HG03558 (cell line): ENCODE measurements around the gene SLC5A10.
"Not testable (repeated sequence)": the region's sequence is repeated elsewhere in the genome, so short reads cannot be mapped to it uniquely, and the experiment has no call there.

ENCODE experiments used
- ATAC-seq: cut with Tn5 transposase; IDR thresholded peaks from one replicate; pipeline ENCODE4 v1.9.1; 2021; ENCODE audit warnings: moderate number of reproducible peaks; ENCODE audit not compliant: unreplicated experiment; ENCODE audit errors: extremely low read depth

SLC5A10 gene

DNA sequence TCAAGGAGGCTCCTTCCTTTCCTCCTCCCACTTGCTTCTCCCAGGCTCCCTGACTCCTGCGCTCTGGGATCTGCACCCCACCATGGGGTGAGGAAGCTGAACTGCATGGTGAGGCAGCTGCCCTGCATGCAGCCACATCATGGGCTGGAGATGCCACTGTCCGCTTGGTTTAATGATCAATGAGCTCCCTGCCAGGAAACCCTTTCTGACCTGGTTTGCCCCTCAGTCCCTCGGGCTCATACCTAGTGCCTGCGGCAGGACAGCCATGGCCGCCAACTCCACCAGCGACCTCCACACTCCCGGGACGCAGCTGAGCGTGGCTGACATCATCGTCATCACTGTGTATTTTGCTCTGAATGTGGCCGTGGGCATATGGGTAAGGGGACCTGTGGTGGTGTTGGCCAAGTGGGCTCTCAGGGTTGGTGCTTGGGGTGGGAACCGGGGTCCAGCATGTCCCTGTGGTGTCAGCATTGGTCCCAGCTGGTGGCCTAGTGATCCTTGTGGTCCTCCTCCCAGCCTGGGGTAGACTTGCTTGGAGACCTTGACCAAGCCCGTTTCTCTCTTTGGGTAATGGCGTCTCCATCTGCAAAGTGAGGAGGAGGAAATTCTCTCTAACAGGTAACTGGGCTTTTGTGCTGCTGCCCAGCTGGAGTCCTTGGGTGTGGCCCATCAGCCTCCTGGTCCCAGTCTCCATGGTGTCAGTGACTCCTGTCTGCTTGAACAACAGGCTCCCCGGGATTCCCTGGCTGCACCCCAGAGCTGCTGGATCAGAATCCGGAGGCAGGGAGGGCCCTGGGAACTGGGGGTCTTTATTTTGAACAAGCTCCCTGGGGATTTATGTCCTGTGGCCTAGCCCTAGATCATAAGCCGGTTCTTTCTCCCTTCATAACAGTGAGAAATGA, at the start of gene SLC5A10:
Gene SLC5A10 (plus strand): TSS at position 225 of the 902 bp plus-strand sequence. CDS start 41 bp downstream, at position 266.
- ATAC-seq: no peak

DNA sequence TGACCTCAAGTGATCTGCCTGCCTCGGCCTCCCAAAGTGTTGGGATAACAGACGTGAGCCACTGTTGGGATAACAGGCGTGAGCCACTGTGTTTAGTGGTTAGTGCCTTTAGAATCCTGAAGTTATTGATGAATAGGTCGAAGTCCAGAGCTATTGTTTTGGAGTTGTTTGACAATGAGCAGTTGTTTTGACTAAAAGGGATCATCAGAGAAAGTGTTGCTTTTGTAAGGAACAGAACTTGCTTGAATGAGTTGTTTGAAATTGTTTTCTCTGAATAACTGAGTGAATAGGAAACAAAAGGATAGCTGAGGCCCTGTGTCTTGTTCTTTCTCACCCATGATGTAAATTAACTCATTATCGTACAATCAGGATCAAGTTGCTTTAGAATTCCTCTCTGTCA, 47.5 kb upstream of the SLC5A10 start:
- ATAC-seq: no peak

DNA sequence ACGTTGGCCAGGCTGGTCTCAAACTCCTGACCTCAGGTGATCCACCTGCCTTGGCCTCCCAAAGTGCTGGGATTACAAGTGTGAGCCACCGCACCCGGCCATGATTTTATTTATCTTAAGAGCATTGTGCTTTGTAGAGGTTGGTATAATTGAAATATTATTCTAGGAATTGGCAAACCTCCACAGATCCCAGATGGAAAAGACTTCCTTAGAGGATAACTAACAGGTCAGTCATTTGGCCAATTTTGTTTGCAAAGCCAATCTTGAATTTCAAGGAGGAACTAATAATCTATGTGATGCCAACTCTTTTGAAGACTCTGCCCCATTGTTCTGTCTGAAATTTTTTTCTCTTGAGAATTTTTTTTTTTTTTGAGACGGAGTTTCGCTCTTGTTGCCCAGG, 46.7 kb upstream of the SLC5A10 start:
- ATAC-seq: no peak

GRCh38 chr17:18910326-18910725, 41.6 kb upstream of the SLC5A10 start:
- ATAC-seq: no peak

GRCh38 chr17:18910881-18911280, 41.1 kb upstream of the SLC5A10 start:
- no peak for ATAC-seq

- ATAC-seq: no peak
Measured at GRCh38 chr17:18916816-18917500, 35.0 kb upstream of the SLC5A10 start.

- ATAC-seq: no peak
Measured at GRCh38 chr17:18917506-18918032, 34.4 kb upstream of the SLC5A10 start.

- ATAC-seq: no peak
Measured at GRCh38 chr17:18919963-18920362, 32.0 kb upstream of the SLC5A10 start.

DNA sequence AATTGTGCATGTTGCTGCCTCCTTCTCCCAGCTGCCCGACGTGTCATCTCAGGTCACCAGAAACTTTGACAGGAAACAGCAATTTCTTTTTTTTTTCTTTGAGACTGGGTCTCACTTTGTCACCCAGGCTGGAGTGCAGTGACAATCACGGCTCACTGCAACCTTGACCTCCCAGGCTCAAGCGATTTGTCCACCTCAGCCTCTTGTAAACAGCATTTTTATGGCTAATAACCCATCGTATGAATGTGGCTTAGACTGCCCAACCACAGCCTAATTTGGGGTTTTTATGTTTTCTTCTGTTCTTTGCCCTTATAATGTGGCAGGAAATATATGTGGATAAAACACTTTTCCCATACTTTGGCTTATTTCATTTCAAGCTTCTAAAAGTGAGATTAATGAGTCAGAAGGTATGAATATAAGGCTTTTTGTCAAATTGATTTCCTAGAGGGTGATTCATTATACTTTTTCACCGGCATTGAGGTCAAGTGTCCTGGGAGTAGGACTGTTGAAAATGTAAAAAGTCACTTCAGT, 31.0 kb upstream of the SLC5A10 start:
- no peak for ATAC-seq

GRCh38 chr17:18921485-18921884, 30.5 kb upstream of the SLC5A10 start:
- ATAC-seq: no peak

DNA sequence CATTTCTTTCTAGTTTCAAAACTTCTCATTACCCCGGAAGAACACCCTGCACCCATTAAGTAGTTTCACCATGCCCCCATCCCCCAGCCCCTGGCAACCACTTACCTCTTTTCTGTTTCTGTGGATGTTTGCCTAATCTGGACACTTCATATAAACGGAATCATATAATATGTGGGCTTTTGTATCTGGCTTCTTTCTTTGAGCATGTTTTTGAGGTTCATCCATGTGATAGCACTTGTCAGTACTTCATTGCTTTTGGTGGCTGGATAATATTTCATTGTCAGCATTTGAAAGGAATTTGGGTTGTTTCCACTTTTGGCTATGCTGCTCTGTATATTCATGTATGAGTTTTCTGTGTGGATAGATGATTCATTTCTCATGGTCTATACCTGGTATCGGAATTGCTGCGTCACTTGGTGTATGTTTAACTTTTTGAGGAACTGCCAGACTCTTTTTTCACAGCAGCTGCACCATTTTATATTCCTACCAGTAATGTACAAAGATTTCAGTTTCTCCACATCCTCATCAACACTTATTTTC, 30.0 kb upstream of the SLC5A10 start:
- ATAC-seq: peak; percentile 54

DNA sequence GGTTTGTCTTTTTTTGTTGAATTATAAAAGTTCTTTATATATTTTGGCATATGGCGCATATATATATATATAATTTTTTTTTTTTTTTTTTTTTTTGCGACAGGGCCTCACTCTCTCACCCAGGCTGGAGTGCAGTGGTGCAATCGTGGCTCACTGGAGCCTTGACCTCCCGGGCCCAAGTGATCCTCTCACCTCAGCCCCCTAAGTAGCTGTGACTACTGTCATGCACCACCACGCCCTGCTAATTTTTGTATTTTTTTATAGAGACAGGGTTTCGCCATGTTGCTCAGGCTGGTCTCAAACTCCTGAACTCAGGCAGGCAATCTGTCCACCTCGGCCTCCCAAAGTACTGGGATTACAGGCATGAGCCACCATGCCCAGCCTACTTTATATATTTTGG, 29.4 kb upstream of the SLC5A10 start:
- not testable (repeated sequence) for ATAC-seq

DNA sequence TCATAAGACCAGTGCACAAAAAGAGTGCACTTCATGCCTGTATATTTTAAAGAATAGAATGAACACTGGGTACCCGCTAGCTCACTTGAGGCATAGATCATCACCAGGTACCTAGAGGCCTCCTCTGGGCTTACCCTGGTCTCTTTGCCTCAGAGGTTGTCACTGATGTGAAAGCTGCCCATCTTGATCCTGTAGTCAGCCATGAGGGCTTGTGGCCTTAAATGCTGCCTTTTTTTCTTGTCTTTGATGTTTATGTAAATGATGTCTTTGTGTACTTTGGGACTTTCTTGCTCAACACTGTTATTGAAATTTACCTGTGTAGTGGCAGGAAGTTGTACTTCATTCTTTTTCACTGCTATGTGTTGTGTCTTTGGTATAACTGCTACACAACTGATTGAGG, 26.8 kb upstream of the SLC5A10 start:
- ATAC-seq: no peak

DNA sequence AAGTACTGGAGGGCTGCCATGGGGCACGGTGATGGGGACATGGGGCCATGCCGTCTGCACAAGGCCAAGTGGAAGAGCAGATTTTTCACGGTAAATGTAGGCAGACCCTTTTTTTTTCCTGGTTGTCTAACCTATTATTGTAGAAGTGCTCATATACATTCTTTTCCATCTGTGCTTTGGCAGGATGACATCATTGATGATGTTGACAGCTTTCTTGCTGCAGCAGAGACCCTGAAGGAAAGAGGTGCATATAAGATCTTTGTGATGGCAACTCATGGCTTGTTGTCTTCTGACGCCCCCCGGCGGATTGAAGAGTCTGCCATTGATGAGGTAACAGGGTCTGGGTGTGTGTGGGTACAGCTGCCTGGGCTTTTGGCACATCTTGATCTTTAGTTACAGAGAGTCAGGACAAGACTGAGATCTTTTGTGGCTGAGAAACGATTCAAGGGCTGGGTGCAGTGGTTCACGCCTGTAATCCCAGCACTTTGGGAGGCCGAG, 23.3 kb upstream of the SLC5A10 start:
- ATAC-seq: no peak

DNA sequence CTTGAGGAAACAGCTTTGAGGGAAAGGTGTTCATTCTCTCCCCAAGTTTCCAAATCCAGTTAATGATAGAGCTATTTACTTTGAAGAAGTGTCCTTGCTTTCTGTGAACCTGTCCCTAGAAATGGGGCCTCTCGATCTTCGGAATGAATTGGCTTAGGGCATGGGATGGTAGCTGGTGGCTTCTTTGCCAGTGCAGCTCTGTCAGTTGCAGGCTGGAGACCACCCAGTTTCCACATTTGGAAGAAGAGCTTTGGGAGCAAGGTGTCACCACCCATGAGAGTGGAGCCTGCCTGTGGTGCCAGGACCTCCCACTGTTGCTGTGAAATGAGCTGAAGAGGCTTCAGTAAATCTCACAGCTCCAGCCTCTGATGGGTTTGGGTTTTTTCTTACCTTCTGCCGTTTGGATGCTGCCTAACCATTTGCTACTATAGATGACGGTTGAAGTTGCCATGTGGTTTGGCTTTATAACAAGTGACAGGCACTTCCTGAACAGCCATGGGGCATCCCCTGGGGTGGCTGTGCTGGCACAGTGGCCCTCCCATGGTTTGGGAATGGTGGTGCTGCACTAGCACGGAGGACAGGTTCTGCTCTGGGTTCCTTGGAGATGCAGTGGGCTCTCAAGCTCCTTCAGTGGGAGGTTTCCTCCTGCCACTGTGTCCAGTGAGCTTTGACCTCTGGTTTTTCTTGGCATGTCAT, 19.5 kb upstream of the SLC5A10 start:
- no peak for ATAC-seq

GRCh38 chr17:18933102-18934058, 18.6 kb upstream of the SLC5A10 start:
- ATAC-seq: no peak

- ATAC-seq: no peak
Measured at GRCh38 chr17:18937981-18938691, 13.8 kb upstream of the SLC5A10 start.

- no peak for ATAC-seq
Measured at GRCh38 chr17:18938692-18939023, 13.3 kb upstream of the SLC5A10 start.
